Thyroid gland (tissue), 4 donors: ENCODE results near the gene NQO2. TPM values are rescaled to one million over a fixed set of nuclear protein-coding genes. Genes with fewer than 3 reads are reported as not detected.
"Not testable (repeated sequence)": the region's sequence is repeated elsewhere in the genome, so short reads cannot be mapped to it uniquely, and the experiment has no call there.

Experiments
- DNase-seq, 2 donors: peaks; one replicate each; pipeline ENCODE4 v3.0.0-alpha.2; 2019
- H3K27ac ChIP-seq, 3 donors: fragments of 200-600 bp; sonication (generic); 1 replicate in 2 of 3; 2 replicates in 1 of 3; pipeline ENCODE4 v1.5.1; 2016 to 2019; ENCODE audit warnings: mild to moderate bottlenecking in 1 of 3, moderate library complexity in 1 of 3
- H3K27me3 ChIP-seq: fragments of 200-600 bp; sonication (generic); one replicate; pipeline ENCODE4 v1.5.1; 2019
- H3K36me3 ChIP-seq, 2 donors: fragments of 200-600 bp; sonication (generic); one replicate each; pipeline ENCODE4 v1.5.1; 2016 to 2019
- H3K4me1 ChIP-seq, 2 donors: fragments of 200-600 bp; sonication (generic); one replicate each; pipeline ENCODE4 v1.5.1; 2017 to 2019
- H3K4me3 ChIP-seq, 3 donors: fragments of 200-600 bp; sonication (generic); replicated peaks in 1 of 3; 1 replicate in 2 of 3; 2 replicates in 1 of 3; pipeline ENCODE4 v1.5.1; 2016; ENCODE audit warnings: mild to moderate bottlenecking in 1 of 3
- H3K9me3 ChIP-seq: fragments of 200-600 bp; sonication (generic); one replicate; pipeline ENCODE4 v1.5.1; 2017
- POLR2A ChIP-seq, 2 donors: fragments of 450-650 bp; IDR thresholded peaks; one replicate each; pipeline ENCODE4 v1.6.1; 2017; ENCODE audit warnings: antibody characterized with exemption in 2 of 2, mild to moderate bottlenecking in 2 of 2, moderate library complexity in 1 of 2
- WGBS, 2 donors: methylation state at CpG; one replicate each; pipeline ENCODE4 v1.1.5; 2017; 5-methylcytosine and 5-hydroxymethylcytosine counted together
- intact Hi-C: fragments of 100-400 bp; cut with DNase I; formaldehyde crosslinking; loops from one replicate; pipeline ENCODE4 v1.15.1; 2023
- total RNA-seq, 4 donors: library from RNA; depleted of rRNA; stranded (reverse); fragments of >200 nt; gene quantifications; one replicate each; pipeline ENCODE4 v1.2.3, GENCODE V29; 2016
- TF ChIP-seq, protein P1 (sequence below), 6 experiments: fragments of 200-600 bp in 3 of 6; fragments of 450-650 bp in 3 of 6; sonication (generic) in 3 of 6; IDR thresholded peaks; one replicate each; pipeline ENCODE4 v1.5.1; 2016 to 2019; ENCODE audit warnings: antibody characterized with exemption in 6 of 6, mild to moderate bottlenecking in 2 of 6, inconsistent platforms in 1 of 6, moderate library complexity in 1 of 6

NQO2 gene
- total RNA-seq, 4 donors from 2014 or later, result 20.7 to 43.0 (median 36.3) TPM

GRCh38 chr6:3026791-3027626, 27.3 kb downstream of the NQO2 start:
- intact Hi-C loops, result no loop called here
- no peaks in the 10 kb centered on the region for H3K9me3 ChIP-seq
- peaks cover 9 to 21% of the 10 kb centered on the region in 2 donors for H3K4me1 ChIP-seq
- no peak for TF ChIP-seq POLR2A (IDR thresholded peaks at IDR 0.05)
- TF ChIP-seq, protein P1, sequence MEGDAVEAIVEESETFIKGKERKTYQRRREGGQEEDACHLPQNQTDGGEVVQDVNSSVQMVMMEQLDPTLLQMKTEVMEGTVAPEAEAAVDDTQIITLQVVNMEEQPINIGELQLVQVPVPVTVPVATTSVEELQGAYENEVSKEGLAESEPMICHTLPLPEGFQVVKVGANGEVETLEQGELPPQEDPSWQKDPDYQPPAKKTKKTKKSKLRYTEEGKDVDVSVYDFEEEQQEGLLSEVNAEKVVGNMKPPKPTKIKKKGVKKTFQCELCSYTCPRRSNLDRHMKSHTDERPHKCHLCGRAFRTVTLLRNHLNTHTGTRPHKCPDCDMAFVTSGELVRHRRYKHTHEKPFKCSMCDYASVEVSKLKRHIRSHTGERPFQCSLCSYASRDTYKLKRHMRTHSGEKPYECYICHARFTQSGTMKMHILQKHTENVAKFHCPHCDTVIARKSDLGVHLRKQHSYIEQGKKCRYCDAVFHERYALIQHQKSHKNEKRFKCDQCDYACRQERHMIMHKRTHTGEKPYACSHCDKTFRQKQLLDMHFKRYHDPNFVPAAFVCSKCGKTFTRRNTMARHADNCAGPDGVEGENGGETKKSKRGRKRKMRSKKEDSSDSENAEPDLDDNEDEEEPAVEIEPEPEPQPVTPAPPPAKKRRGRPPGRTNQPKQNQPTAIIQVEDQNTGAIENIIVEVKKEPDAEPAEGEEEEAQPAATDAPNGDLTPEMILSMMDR (IDR thresholded peaks at IDR 0.05), result no peak
- no peak overlapping the region for H3K4me3 ChIP-seq
- DNase-seq, result no peak
- H3K27me3 ChIP-seq, result no peaks in the 10 kb centered on the region
- 70 to 86% methylated on average over 13 to 17 of the region's 20 CpGs for WGBS, 2 donors
- no peak overlapping the region for H3K27ac ChIP-seq
- H3K36me3 ChIP-seq, result no peaks in the 10 kb centered on the region

DNA sequence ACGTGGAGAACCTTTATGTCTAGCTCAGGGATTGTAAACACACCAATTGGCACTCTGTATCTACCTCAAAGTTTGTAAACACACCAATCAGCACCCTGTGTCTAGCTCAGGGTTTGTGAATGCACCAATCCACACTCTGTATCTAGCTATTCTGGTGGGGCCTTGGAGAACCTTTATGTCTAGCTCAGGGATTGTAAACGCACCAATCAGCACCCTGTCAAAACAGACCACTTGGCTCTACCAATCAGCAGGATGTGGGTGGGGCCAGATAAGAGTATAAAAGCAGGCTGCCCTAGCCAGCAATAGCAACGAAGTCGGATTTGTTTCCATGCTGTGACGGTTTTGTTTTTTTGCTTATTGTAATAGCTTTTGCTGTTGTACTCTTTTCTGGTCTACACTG, 28.5 kb downstream of the NQO2 start:
- DNase-seq, H3K27me3 ChIP-seq, H3K27ac ChIP-seq, H3K36me3 ChIP-seq, H3K9me3 ChIP-seq, H3K4me3 ChIP-seq, intact Hi-C loops: not testable (repeated sequence)
- 69 to 83% methylated on average over 4 to 5 of the region's 5 CpGs for WGBS, 2 donors
- H3K4me1 ChIP-seq, result peaks cover 9 to 21% of the 10 kb centered on the region in 2 donors

DNA sequence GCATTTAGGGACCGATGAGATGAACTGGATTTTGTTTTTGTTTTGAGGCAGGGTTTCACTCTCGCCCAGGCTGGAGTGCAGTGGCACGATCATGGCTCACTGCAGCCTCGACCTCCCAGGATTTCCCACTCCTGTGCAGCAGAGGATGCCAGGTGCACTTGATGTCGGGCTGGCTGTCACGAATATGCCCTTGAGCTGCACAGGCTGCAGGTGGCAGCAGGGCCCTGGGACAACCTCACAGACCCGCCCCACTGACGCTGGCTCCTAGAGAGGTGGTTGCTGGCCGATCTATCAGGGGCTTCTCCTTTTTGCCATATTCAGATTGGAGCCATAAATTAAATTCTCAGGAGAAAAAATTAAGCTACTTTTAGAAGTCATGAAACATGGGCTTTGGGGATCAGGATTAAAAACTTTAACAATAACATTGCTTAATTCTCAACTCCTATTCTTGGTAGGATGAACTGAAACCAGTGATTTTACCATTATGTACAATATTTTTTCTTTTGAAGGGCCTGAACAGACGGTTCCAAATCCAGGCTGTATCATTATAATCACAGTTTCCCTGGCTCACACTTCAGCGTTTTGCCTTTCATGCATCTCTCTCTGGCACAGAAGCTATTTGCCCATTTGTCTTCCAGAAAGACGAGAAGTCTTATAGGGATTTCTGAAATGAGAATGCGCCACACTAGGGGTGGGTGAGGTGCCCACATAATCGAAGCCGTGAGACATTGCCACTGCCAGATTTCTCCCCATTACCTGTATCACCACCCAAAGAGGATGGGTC, 32.4 kb downstream of the NQO2 start:
- Histone ChIP-seq H3K27ac (no peak overlapping the region), H3K36me3 (no peaks in the 10 kb centered on the region), H3K9me3 (no peaks in the 10 kb centered on the region), H3K27me3 (no peaks in the 10 kb centered on the region), H3K4me1 (peaks cover 0 to 3% of the 10 kb centered on the region in 2 donors), H3K4me3 (no peak overlapping the region)
- 47 to 55% methylated on average over 15 of the region's 15 CpGs for WGBS, 2 donors
- no peak for TF ChIP-seq POLR2A (IDR thresholded peaks at IDR 0.05)
- TF ChIP-seq, protein P1 (IDR thresholded peaks at IDR 0.05), result peak in 2 of 6 experiments; percentile 10 to 20
- peak; percentile 57 to 61 for DNase-seq
- intact Hi-C loops, result no loop called here

GRCh38 chr6:3032986-3033385, 33.3 kb downstream of the NQO2 start:
- H3K4me1 ChIP-seq, result peaks cover 0 to 3% of the 10 kb centered on the region in 2 donors
- 95 to 98% methylated on average over 3 of the region's 3 CpGs for WGBS, 2 donors
- no peak overlapping the region for H3K27ac ChIP-seq
- H3K27me3 ChIP-seq, result no peaks in the 10 kb centered on the region
- no peaks in the 10 kb centered on the region for H3K9me3 ChIP-seq
- no peak for DNase-seq
- intact Hi-C loops, result no loop called here
- no peaks in the 10 kb centered on the region for H3K36me3 ChIP-seq
- TF ChIP-seq POLR2A (IDR thresholded peaks at IDR 0.05), result no peak
- TF ChIP-seq, protein P1 (IDR thresholded peaks at IDR 0.05), result no peak
- H3K4me3 ChIP-seq, result no peak overlapping the region

DNA sequence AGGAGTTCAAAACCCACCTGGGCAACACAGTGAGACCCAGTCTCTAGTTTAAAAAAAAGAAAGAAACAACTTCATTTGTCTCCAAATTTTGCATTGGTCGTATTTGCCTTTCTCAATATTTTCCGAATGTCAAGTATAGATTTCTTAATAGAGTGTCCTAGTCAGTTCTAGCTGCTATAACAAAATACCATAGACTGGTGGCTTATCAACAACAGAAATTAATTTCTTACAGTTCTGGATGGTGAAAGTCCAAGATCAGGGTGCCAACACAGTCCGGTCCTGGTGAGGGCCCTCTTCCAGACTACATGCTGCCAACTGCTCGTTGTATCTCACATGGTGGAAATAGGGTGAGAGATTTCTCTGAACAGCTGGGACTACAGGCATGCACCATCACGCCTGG, 34.0 kb downstream of the NQO2 start:
- TF ChIP-seq, protein P1 (IDR thresholded peaks at IDR 0.05), result no peak
- TF ChIP-seq POLR2A (IDR thresholded peaks at IDR 0.05), result no peak
- H3K9me3 ChIP-seq, result no peaks in the 10 kb centered on the region
- DNase-seq, result no peak
- peaks cover 0 to 3% of the 10 kb centered on the region in 2 donors for H3K4me1 ChIP-seq
- intact Hi-C loops, result no loop called here
- H3K27me3 ChIP-seq, result no peaks in the 10 kb centered on the region
- 98% methylated on average over 5 of the region's 5 CpGs for WGBS, 2 donors
- no peaks in the 10 kb centered on the region for H3K36me3 ChIP-seq
- H3K4me3 ChIP-seq, result no peak overlapping the region
- H3K27ac ChIP-seq, result no peak overlapping the region
